ENCODE data around the gene RNF144A. TPM values are rescaled to one million over a fixed set of nuclear protein-coding genes. Genes with fewer than 3 reads are reported as not detected.

The RNF144A gene
- total and polyA plus RNA-seq, 11 donors = 3.5 to 27.2 (median 11.9) TPM

- WGBS, 4 donors = 83 to 90% (median 85%) methylated on average over 3 of the region's 3 CpGs
- TF ChIP-seq POLR2A (IDR thresholded peaks at IDR 0.05) = no peak
- TF ChIP-seq, protein P1, sequence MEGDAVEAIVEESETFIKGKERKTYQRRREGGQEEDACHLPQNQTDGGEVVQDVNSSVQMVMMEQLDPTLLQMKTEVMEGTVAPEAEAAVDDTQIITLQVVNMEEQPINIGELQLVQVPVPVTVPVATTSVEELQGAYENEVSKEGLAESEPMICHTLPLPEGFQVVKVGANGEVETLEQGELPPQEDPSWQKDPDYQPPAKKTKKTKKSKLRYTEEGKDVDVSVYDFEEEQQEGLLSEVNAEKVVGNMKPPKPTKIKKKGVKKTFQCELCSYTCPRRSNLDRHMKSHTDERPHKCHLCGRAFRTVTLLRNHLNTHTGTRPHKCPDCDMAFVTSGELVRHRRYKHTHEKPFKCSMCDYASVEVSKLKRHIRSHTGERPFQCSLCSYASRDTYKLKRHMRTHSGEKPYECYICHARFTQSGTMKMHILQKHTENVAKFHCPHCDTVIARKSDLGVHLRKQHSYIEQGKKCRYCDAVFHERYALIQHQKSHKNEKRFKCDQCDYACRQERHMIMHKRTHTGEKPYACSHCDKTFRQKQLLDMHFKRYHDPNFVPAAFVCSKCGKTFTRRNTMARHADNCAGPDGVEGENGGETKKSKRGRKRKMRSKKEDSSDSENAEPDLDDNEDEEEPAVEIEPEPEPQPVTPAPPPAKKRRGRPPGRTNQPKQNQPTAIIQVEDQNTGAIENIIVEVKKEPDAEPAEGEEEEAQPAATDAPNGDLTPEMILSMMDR (IDR thresholded peaks at IDR 0.05) = no peak
- H3K4me1 ChIP-seq = peaks cover 0 to 7% (median 0%) of the 10 kb centered on the region in 12 donors
- no peaks in the 10 kb centered on the region for H3K27me3 ChIP-seq
- no peaks in the 10 kb centered on the region for H3K9me3 ChIP-seq
- H3K36me3 ChIP-seq = no peaks in the 10 kb centered on the region
- DNase-seq (no peak), ATAC-seq (peak in 2 of 4 donors; percentile 16 to 46)
- no peak overlapping the region for H3K27ac ChIP-seq
- intact Hi-C loops (cut with DNase I) = no loop called here
- H3K4me3 ChIP-seq = no peak overlapping the region
Observed at GRCh38 chr2:7071916-7072556, 154.8 kb downstream of the RNF144A start.

DNA sequence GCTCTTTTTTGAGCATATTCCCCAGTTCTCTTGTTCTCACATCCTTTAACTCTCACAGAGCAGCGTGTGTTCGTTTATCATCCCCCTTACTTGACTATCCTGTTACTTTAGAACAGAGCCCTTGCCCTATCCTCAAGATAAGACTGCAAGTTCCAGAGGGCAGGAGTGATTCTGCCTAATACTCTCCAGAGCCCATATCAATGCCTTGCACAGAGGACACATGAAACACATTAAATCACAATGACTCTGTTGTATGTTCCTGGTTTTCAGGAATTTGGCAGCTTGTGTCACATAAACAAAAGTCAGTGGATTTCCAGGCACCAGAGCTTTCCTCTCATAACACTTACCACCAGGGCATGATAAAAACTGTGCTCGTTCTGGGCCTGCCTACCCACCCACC lies 156.7 kb downstream of the RNF144A start:
- no peak for ATAC-seq
- 72 to 86% (median 74%) methylated on average over 3 of the region's 3 CpGs for WGBS, 4 donors
- TF ChIP-seq POLR2A (IDR thresholded peaks at IDR 0.05) = no peak
- TF ChIP-seq, protein P1 (IDR thresholded peaks at IDR 0.05) = no peak
- Histone ChIP-seq H3K27ac (no peak overlapping the region), H3K36me3 (no peaks in the 10 kb centered on the region), H3K9me3 (no peaks in the 10 kb centered on the region), H3K27me3 (no peaks in the 10 kb centered on the region), H3K4me1 (peaks cover 0 to 19% (median 4%) of the 10 kb centered on the region in 12 donors), H3K4me3 (no peak overlapping the region)
- no peak for DNase-seq
- intact Hi-C loops (cut with DNase I) = no loop called here

DNA sequence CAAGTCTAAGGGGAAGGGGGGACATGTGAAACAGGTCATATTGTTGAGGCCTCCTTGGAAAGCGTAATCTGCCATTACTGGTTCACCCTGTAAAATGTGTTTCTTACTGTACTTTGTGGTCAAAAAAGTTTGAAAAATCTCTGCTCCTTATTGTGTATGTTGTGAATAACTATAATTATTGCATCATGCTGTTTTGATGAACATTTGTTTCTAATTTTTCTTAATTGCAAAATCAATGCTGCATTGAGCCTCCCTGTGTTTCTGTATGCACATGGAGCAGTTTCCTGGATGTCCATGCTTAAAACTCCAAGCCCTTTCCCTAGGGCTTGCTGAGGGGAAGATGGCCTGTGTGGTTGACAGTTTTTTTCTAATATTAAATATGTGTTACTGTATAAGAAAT lies 158.6 kb downstream of the RNF144A start:
- peaks cover 0 to 19% (median 4%) of the 10 kb centered on the region in 12 donors for H3K4me1 ChIP-seq
- no peaks in the 10 kb centered on the region for H3K9me3 ChIP-seq
- intact Hi-C loops (cut with DNase I) = no loop called here
- no peak for DNase-seq
- no peaks in the 10 kb centered on the region for H3K36me3 ChIP-seq
- H3K4me3 ChIP-seq = no peak overlapping the region
- WGBS, 4 donors = 99 to 100% (median 100%) methylated on average over 1 of the region's 1 CpG
- H3K27ac ChIP-seq = no peak overlapping the region
- no peak for ATAC-seq
- no peaks in the 10 kb centered on the region for H3K27me3 ChIP-seq
- no peak for TF ChIP-seq POLR2A (IDR thresholded peaks at IDR 0.05)
- TF ChIP-seq, protein P1 (IDR thresholded peaks at IDR 0.05) = no peak

DNA sequence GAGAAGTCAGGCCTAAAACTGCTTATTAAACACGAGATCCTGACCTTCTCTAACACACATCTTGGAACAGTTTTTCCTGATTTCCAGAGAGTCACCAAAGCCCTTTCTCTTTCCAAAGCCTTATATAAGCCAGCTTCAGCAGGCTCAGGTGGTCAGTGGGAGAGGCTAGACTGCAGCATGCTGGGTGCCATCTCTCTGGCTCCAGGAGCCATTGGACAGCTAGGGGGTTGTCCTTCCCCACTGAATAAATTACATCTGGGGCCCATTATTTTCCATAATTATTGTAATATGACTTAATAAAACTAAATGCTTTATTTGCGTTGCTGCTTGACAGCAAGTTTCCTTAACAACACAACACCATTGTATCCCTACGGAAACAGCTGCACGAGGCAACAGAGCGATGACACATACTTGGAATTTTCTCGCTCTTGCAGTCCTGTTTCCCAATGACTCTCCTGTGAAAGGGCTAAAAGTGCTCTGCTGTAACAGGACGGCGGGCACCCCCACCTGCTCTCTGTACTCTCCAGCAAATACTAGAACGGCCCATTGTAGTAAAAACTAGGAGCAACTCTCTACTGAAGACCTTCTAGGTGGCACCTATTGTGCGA lies 160.6 kb downstream of the RNF144A start:
- Histone ChIP-seq H3K36me3 (no peaks in the 10 kb centered on the region), H3K9me3 (no peaks in the 10 kb centered on the region), H3K27me3 (no peaks in the 10 kb centered on the region), H3K4me3 (no peak overlapping the region), H3K27ac (peak overlapping the region in 8 of 12 donors; percentile 3 to 52 (median 32)), H3K4me1 (peaks cover 0 to 12% (median 4%) of the 10 kb centered on the region in 12 donors)
- ATAC-seq = peak; percentile 61 to 98 (median 81)
- intact Hi-C loops (cut with DNase I) = no loop called here
- TF ChIP-seq POLR2A (IDR thresholded peaks at IDR 0.05) = no peak
- TF ChIP-seq, protein P1 (IDR thresholded peaks at IDR 0.05) = no peak
- WGBS, 4 donors = 44 to 57% (median 50%) methylated on average over 10 of the region's 10 CpGs
- DNase-seq = peak in 2 of 5 donors; percentile 35 to 37
